ENCODE data around the gene CCDC12.

The CCDC12 gene

GRCh38 chr3:46953234-46954010 is 23.1 kb downstream of the CCDC12 start:
- ATAC-seq: peak; percentile 73
- TF ChIP-seq PATZ1 (CRISPR knock-in tag; IDR thresholded peaks at IDR 0.05; ENCODE audit: borderline replicate concordance): no peak
- TF ChIP-seq ARNTL (CRISPR knock-in tag; IDR thresholded peaks at IDR 0.05; ENCODE audit: borderline replicate concordance, low read depth): no peak
- no peak for TF ChIP-seq ZFP30 (CRISPR knock-in tag; IDR thresholded peaks at IDR 0.05)
- TF ChIP-seq ZNF565 (CRISPR knock-in tag; conservative IDR thresholded peaks at IDR 0.05; ENCODE audit: low read depth): no peak
- no peak for TF ChIP-seq TOX (CRISPR knock-in tag; IDR thresholded peaks at IDR 0.05; ENCODE audit: borderline replicate concordance)
- no peak for TF ChIP-seq ZC3H10 (CRISPR knock-in tag; IDR thresholded peaks at IDR 0.05)
- TF ChIP-seq RARB (CRISPR knock-in tag; IDR thresholded peaks at IDR 0.05): no peak
- no peak for TF ChIP-seq ISL1 (CRISPR knock-in tag; IDR thresholded peaks at IDR 0.05)
- TF ChIP-seq CSDC2 (CRISPR knock-in tag; IDR thresholded peaks at IDR 0.05): no peak
- no peak for TF ChIP-seq CSRNP3 (CRISPR knock-in tag; IDR thresholded peaks at IDR 0.05)
- no peak for TF ChIP-seq GLIS3 (CRISPR knock-in tag; IDR thresholded peaks at IDR 0.05)

GRCh38 chr3:46952813-46953212 is 23.7 kb downstream of the CCDC12 start:
- TF ChIP-seq OSR1 (CRISPR knock-in tag; IDR thresholded peaks at IDR 0.05) (no peak), CREB5 (CRISPR knock-in tag; IDR thresholded peaks at IDR 0.05; ENCODE audit: low read depth) (no peak), ZNF8 (CRISPR knock-in tag; IDR thresholded peaks at IDR 0.05) (no peak), PPARA (CRISPR knock-in tag; IDR thresholded peaks at IDR 0.05; ENCODE audit: borderline replicate concordance) (no peak), ZFP30 (CRISPR knock-in tag; IDR thresholded peaks at IDR 0.05) (no peak), PATZ1 (CRISPR knock-in tag; IDR thresholded peaks at IDR 0.05; ENCODE audit: borderline replicate concordance) (no peak), BACH2 (CRISPR knock-in tag; IDR thresholded peaks at IDR 0.05; ENCODE audit: borderline replicate concordance) (no peak)
- no peak for ATAC-seq

GRCh38 chr3:46950650-46951241 is 25.8 kb downstream of the CCDC12 start:
- no peak for ATAC-seq
- TF ChIP-seq TOX (CRISPR knock-in tag; IDR thresholded peaks at IDR 0.05; ENCODE audit: borderline replicate concordance) (no peak), ISL1 (CRISPR knock-in tag; IDR thresholded peaks at IDR 0.05) (no peak), TCF4 (CRISPR knock-in tag; IDR thresholded peaks at IDR 0.05; ENCODE audit: borderline replicate concordance) (no peak), RARB (CRISPR knock-in tag; IDR thresholded peaks at IDR 0.05) (no peak), PATZ1 (CRISPR knock-in tag; IDR thresholded peaks at IDR 0.05; ENCODE audit: borderline replicate concordance) (no peak), CSDC2 (CRISPR knock-in tag; IDR thresholded peaks at IDR 0.05) (no peak), PPARA (CRISPR knock-in tag; IDR thresholded peaks at IDR 0.05; ENCODE audit: borderline replicate concordance) (no peak), CREB5 (CRISPR knock-in tag; IDR thresholded peaks at IDR 0.05; ENCODE audit: low read depth) (no peak), SNAI2 (CRISPR knock-in tag; IDR thresholded peaks at IDR 0.05) (no peak), POU6F1 (CRISPR knock-in tag; IDR thresholded peaks at IDR 0.05; ENCODE audit: borderline replicate concordance, low read depth) (no peak), BACH2 (CRISPR knock-in tag; IDR thresholded peaks at IDR 0.05; ENCODE audit: borderline replicate concordance) (no peak), GLIS3 (CRISPR knock-in tag; IDR thresholded peaks at IDR 0.05) (no peak), OSR1 (CRISPR knock-in tag; IDR thresholded peaks at IDR 0.05) (no peak)

All from SK-N-SH treated with all-trans-retinoic acid at 6 μM for 48 hours (cell line).